DLD1 (cell line): Measurements from ENCODE around the gene PSMG1.
"Not testable (repeated sequence)": the region's sequence is repeated elsewhere in the genome, so short reads cannot be mapped to it uniquely, and the experiment has no call there.

Experiments used
- in situ Hi-C: cut with HindIII; loops from 2 replicates; pipeline ENCODE4 v1.10.0; 2017; ENCODE audit warnings: low sequenced_read_pairs

Gene PSMG1, protein sequence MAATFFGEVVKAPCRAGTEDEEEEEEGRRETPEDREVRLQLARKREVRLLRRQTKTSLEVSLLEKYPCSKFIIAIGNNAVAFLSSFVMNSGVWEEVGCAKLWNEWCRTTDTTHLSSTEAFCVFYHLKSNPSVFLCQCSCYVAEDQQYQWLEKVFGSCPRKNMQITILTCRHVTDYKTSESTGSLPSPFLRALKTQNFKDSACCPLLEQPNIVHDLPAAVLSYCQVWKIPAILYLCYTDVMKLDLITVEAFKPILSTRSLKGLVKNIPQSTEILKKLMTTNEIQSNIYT

GRCh38 chr21:39183272-39184049 lies at the start of gene PSMG1:
PSMG1 (minus strand) TSS chr21:39183451; CDS start chr21:39183385, 66 bp downstream.
- in situ Hi-C loops, result no loop called here

GRCh38 chr21:39232861-39233291 lies 49.6 kb upstream of the PSMG1 start:
- in situ Hi-C loops, result no loop called here

- in situ Hi-C loops, result no loop called here
Observed at GRCh38 chr21:39224930-39225329, 41.7 kb upstream of the PSMG1 start.

- in situ Hi-C loops, result no loop called here
Observed at GRCh38 chr21:39221997-39222486, 38.8 kb upstream of the PSMG1 start.

GRCh38 chr21:39221282-39221996 lies 38.2 kb upstream of the PSMG1 start:
- in situ Hi-C loops, result no loop called here

DNA sequence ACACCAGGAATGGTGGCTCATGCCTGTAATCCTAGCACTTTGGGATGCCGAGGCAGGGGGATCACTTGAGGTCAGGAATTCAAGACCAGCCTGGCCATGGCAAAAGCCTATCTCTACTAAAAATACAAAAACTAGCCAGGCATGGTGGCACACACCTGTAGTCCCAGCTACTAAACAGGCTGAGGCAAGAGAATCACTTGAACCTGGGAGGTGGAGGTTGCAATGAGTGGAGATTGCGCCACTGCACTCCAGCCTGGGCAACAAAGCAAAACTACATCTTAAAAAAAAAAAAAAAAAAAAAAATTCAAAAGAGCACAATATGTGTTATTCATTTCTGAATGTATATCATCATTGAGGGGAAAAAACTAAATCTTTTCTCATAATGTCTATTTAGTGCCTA lies 37.6 kb upstream of the PSMG1 start:
- in situ Hi-C loops, result not testable (repeated sequence)

DNA sequence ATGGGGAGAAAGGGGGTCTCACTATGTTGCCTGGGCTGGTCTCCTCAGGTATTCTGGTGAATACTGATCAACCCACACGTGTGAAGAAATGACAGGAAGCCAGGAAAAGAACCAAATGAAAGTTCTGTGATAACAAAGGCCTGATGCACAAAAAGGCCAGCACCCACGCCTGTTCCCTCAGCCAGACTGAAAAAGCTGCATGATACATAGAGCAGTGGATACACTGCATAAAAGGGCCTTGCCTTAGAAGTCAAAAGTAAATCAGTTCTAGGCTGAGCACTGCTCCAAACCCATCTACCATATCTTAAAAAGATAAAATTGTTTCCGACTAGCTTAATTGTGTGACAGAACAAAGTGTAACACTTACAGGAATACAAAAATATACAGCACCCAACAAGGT lies 36.9 kb upstream of the PSMG1 start:
- in situ Hi-C loops, result no loop called here

DNA sequence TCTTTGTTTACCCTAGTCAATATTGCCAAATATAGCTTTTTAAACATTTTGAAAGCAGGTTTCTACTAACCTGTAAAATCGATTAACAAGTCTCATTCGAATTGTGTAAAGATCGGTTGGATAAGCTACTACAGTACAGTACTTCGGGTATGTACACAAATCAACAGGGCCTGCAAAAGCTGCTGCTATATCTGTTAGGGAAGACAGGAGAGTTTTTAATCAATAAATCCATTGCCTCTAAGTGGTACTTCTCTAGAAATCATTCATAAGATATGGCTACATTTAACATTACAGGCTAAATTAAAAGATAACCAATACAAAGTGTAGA lies 34.8 kb upstream of the PSMG1 start:
- in situ Hi-C loops, result no loop called here

GRCh38 chr21:39217356-39218081 lies 34.3 kb upstream of the PSMG1 start:
- in situ Hi-C loops, result no loop called here

- in situ Hi-C loops, result no loop called here
Observed at GRCh38 chr21:39216290-39216689, 33.0 kb upstream of the PSMG1 start.

DNA sequence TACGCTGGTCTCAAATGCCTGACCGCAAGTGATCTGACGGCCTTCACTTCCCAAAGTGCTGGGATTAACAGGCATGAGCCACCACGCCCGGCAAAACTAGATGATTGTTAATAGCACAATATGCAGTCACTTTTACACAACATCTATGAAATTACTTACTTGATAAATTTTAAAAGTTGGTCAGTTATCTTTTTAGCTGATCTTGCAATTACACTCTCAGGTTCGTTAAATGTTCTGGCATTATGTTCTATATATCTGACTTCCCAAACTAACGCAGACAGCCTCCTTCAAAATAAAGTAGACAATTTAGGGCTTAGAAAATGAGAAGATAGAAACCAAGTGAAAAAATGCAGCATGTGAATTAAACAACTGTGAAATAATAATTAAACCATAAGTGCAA lies 31.8 kb upstream of the PSMG1 start:
- in situ Hi-C loops, result no loop called here

- in situ Hi-C loops, result no loop called here
Observed at GRCh38 chr21:39209334-39209688, 26.1 kb upstream of the PSMG1 start.

- in situ Hi-C loops, result no loop called here
Observed at GRCh38 chr21:39208624-39209333, 25.5 kb upstream of the PSMG1 start.

DNA sequence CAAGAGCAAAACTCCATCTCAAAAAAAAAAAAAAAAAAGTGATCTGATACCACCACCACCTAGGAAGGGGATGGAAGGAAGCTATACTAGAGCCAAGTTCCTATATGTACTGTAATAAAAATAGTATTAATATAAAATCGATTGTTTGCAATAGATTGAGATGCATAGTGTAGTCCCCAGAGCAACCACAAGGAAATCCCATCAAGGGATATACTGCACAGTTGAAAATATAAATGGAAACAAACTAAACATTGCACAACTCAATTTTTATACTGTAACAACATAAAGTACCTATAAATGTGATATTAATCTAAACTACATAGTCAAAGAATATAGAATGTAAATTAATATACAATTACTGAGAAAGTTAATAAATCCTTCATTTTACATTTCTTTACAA lies 20.9 kb upstream of the PSMG1 start:
- in situ Hi-C loops, result no loop called here

- in situ Hi-C loops, result no loop called here
Observed at GRCh38 chr21:39198800-39199199, 15.5 kb upstream of the PSMG1 start.

- in situ Hi-C loops, result no loop called here
Observed at GRCh38 chr21:39197448-39198233, 14.4 kb upstream of the PSMG1 start.

GRCh38 chr21:39196838-39197237 lies 13.6 kb upstream of the PSMG1 start:
- in situ Hi-C loops, result no loop called here

GRCh38 chr21:39196310-39196709 lies 13.1 kb upstream of the PSMG1 start:
- in situ Hi-C loops, result no loop called here

- in situ Hi-C loops, result no loop called here
Observed at GRCh38 chr21:39193380-39193779, 10.1 kb upstream of the PSMG1 start.
